Psoas muscle (tissue), 8 donors: ENCODE measurements around the gene CD55. TPM values are rescaled to one million over a fixed set of nuclear protein-coding genes. Genes with fewer than 3 reads are reported as not detected.

Source experiments
- ATAC-seq, 4 donors: fragments of 200-7000 bp; cut with Tn5 transposase; one replicate each; pipeline ENCODE4 v1.9.1; 2020; ENCODE audit warnings: moderate library complexity in 3 of 4, mild to moderate bottlenecking in 2 of 4
- DNase-seq, 2 donors: peaks; one replicate each; pipeline ENCODE4 v3.0.0-alpha.2; 2020
- H3K27ac ChIP-seq: fragments of 200-600 bp; one replicate; pipeline ENCODE4 v1.8.0; 2022
- H3K27me3 ChIP-seq, 3 donors: fragments of 200-600 bp in 1 of 3; one replicate each; pipeline versions ENCODE4 v1.6.1 to v1.8.0; 2013 to 2022; ENCODE audit warnings: low read length in 2 of 3, mild to moderate bottlenecking in 2 of 3, moderate library complexity in 1 of 3; ENCODE audit not compliant: insufficient read depth in 3 of 3
- H3K36me3 ChIP-seq, 2 donors: fragments of 200-600 bp in 1 of 2; one replicate each; pipeline versions ENCODE4 v1.6.1 to v1.8.0; 2013 to 2022; ENCODE audit warnings: low read depth in 1 of 2, mild to moderate bottlenecking in 1 of 2, moderate library complexity in 1 of 2; ENCODE audit not compliant: insufficient read depth in 1 of 2
- H3K4me1 ChIP-seq: fragments of 200-600 bp; one replicate; pipeline ENCODE4 v1.8.0; 2022
- H3K4me3 ChIP-seq: fragments of 200-600 bp; one replicate; pipeline ENCODE4 v1.8.0; 2022; ENCODE audit warnings: mild to moderate bottlenecking
- H3K9me3 ChIP-seq: fragments of 200-600 bp; one replicate; pipeline ENCODE4 v1.8.0; 2022
- WGBS, 3 donors: extraction: QIAGEN DNeasy Blood & Tissue Kit; methylation state at CpG; one replicate each; pipeline versions ENCODE4 v1.1.6 to v1.1.7; 2013; 5-methylcytosine and 5-hydroxymethylcytosine counted together
- intact Hi-C, 2 donors: fragments of 100-400 bp; cut with DNase I; formaldehyde crosslinking; loops; one replicate each; pipeline versions ENCODE4 v1.11.0 to v1.14.2; 2022
- polyA plus RNA-seq, 3 donors: library from polyadenylated mRNA; stranded (reverse); fragments of 200-250 nt; gene quantifications; one replicate each; pipeline ENCODE4 v1.2.3, GENCODE V29; 2013
- total RNA-seq, 4 donors: library from RNA; stranded (reverse); fragmentation: NEBNext Ultra II Directional in 2 of 4; extraction: Animal tissue kit (Norgen Biotek cat#: 25700) in 2 of 4; gene quantifications; one replicate each; pipeline versions ENCODE4 v1.2.1 to v1.2.4, GENCODE V29; 2021 to 2023
- TF ChIP-seq, protein P1 (sequence below): fragments of 200-600 bp; IDR thresholded peaks from one replicate; pipeline ENCODE4 v1.8.0; 2022; ENCODE audit warnings: antibody characterized with exemption
- donor health status: healthy with polysubstance abuse.
- donor health status: DM: no; HTN: no; CAD: no; lungs with moderate emphysema.
- donor health status: Bipolar disorder and iron deficiency.
- donor health status: healthy.
- donor health status: DM: yes; HTN: yes; CAD: no.
- donor health status: DM: no; HTN: no; CAD: no.
- donor health status: DM: no; HTN: no; CAD: no.
- donor health status: DM: yes; HTN: yes; CAD: no.

Gene CD55
- total and polyA plus RNA-seq, 7 donors, result 44.2 to 318 (median 102) TPM

DNA sequence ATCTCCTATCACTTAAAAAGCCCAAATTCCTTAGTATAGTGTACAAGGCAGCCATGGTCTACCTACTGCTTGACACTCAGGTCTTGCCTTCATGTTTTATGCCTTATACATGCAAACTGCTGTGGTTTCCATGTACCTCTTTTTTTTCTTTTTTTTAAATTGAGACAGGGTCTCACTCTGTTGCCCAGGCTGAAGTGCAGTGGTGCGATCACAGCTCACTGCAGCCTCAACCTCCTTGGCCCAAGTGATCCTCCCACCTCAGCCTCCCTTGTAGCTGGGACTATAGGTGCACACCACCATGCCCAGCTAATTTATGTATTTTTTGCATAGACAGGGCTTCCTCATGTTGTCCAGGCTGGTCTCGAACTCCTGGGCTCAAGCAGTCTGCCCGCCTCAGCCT, 8.0 kb downstream of the CD55 start:
- Histone ChIP-seq H3K9me3 (no peaks in the 10 kb centered on the region), H3K27me3 (no peaks in the 10 kb centered on the region), H3K27ac (no peak overlapping the region), H3K4me1 (peaks cover 5% of the 10 kb centered on the region), H3K36me3 (peaks cover 24 to 99% of the 10 kb centered on the region in 2 donors), H3K4me3 (no peak overlapping the region)
- ATAC-seq (peak in 1 of 4 donors; percentile 10), DNase-seq (no peak)
- WGBS, 3 donors, result 93 to 98% (median 94%) methylated on average over 3 of the region's 3 CpGs
- intact Hi-C loops, result no loop called here
- TF ChIP-seq, protein P1, sequence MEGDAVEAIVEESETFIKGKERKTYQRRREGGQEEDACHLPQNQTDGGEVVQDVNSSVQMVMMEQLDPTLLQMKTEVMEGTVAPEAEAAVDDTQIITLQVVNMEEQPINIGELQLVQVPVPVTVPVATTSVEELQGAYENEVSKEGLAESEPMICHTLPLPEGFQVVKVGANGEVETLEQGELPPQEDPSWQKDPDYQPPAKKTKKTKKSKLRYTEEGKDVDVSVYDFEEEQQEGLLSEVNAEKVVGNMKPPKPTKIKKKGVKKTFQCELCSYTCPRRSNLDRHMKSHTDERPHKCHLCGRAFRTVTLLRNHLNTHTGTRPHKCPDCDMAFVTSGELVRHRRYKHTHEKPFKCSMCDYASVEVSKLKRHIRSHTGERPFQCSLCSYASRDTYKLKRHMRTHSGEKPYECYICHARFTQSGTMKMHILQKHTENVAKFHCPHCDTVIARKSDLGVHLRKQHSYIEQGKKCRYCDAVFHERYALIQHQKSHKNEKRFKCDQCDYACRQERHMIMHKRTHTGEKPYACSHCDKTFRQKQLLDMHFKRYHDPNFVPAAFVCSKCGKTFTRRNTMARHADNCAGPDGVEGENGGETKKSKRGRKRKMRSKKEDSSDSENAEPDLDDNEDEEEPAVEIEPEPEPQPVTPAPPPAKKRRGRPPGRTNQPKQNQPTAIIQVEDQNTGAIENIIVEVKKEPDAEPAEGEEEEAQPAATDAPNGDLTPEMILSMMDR, result no peak

DNA sequence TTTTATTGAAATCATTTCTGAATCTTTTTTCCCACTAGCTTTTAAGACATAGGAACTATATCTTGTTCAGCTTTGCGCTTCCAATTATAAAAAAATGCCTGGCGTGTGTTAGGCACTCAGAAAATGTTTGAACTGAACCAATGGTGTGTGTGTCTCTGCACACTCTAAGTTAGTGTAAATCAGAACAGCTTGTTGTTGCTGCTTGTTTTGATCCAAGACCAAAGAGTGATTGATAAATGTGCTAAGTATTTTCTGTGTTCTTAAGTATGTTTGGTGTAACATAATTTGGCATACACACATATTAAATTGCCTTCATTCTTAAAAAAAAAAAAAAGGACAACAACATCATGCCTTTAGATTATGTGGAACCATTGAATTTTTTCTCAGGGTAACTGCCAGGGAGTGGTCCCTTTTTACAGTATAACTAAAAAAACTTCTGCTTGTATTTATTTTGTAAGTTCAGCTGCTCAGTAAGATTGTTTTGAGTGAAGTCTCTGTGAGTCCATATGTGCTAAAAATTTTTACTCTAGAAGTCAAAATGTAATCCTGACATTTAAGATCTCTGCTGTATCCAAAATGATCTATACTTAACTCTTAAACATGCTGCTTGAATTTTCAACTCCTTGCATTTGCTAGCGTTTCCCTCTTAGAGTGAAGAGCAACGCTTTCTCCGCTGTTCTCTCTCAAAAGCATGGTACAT, 8.7 kb downstream of the CD55 start:
- TF ChIP-seq, protein P1, result no peak
- WGBS, 3 donors, result 64 to 79% (median 67%) methylated on average over 5 of the region's 5 CpGs
- Histone ChIP-seq H3K27ac (no peak overlapping the region), H3K9me3 (no peaks in the 10 kb centered on the region), H3K36me3 (peaks cover 24 to 98% of the 10 kb centered on the region in 2 donors), H3K27me3 (no peaks in the 10 kb centered on the region), H3K4me1 (no peaks in the 10 kb centered on the region), H3K4me3 (no peak overlapping the region)
- DNase-seq (no peak), ATAC-seq (no peak)
- intact Hi-C loops, result no loop called here

DNA sequence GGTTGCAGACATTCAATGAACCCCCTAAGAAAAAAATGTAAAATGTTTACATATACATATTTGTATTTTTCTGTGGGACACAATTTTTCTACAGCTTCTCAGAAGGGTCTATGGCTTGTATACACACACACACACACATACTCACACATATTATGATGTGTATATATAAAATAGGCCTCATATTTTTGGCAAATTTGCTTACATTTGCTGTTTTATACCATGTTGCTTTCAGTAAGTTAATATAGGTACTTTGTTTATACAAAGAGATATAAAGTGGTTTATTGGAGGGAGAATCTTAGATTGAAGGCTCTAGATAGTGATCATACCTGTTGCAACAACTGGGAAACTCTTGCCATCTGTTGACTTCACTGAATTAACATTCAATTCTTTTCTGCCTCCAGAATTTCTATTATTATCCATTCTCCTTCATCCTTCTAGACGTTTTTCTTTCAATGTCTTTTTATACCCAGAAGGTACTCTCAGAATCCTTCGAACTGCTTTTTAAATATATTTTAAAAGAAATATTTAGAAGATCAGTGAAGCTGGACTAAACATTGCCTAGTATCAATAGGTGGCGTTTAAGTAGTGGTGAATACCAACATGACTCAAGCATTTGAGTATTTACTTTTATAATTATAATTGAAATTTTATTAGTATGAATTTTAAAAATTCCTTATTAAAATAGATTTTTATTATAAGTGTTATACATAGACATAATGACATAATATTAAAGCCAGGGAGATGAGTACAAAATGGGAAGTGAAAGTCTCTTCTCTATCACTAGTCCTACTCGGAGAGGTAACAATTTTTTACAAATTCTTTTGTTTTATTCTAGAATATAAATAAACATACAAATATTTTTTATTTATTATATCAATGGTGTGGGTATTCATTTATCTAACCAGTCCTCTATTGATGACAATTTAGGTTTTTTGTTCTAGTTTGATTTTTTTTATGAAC, 10.2 kb downstream of the CD55 start:
- Histone ChIP-seq H3K4me1 (no peaks in the 10 kb centered on the region), H3K36me3 (peaks cover 24 to 95% of the 10 kb centered on the region in 2 donors), H3K27me3 (no peaks in the 10 kb centered on the region), H3K4me3 (no peak overlapping the region), H3K27ac (no peak overlapping the region), H3K9me3 (no peaks in the 10 kb centered on the region)
- ATAC-seq, result no peak
- DNase-seq, result no peak
- 61 to 89% (median 87%) methylated on average over 4 of the region's 4 CpGs for WGBS, 3 donors
- intact Hi-C loops, result no loop called here
- TF ChIP-seq, protein P1, result no peak

DNA sequence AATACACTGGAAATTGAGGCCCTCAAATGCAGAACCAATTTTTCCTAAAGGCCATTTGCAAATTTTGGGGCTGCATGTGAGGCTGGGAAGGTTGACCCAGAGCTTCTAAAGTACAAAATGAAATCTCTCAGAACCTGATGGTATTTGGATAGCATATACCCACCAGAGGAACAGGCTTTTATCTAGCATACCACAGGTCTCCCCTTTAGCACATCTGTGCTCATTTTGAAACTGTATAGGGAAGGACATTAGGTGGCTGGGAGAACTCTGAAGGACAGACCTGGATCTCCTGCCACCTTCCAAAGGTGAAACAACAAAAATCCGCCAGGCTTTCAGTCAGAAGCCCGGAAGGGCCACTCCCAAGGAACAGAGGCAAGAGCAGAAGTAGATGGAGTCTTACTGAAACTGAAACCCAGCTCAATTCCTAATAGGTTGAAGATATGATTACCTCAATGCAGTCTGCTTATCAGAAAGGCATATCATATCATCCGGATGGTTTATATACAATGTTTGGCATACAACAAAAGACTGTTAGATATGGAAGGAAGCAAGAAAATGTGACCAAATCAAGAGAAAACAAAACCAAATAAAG, 11.6 kb downstream of the CD55 start:
- no peak for DNase-seq
- Histone ChIP-seq H3K27me3 (no peaks in the 10 kb centered on the region), H3K4me3 (no peak overlapping the region), H3K36me3 (peaks cover 23 to 95% of the 10 kb centered on the region in 2 donors), H3K27ac (no peak overlapping the region), H3K4me1 (no peaks in the 10 kb centered on the region), H3K9me3 (no peaks in the 10 kb centered on the region)
- ATAC-seq, result no peak
- intact Hi-C loops, result no loop called here
- TF ChIP-seq, protein P1, result no peak
- 66 to 96% (median 93%) methylated on average over 3 of the region's 3 CpGs for WGBS, 3 donors
